Vagina (tissue), 2 donors: ENCODE data around the gene PEPD. TPM values are rescaled to one million over a fixed set of nuclear protein-coding genes. Genes with fewer than 3 reads are reported as not detected.

ENCODE experiments used
- DNase-seq, 2 donors: peaks; one replicate each; pipeline ENCODE4 v3.0.0-alpha.2; 2017; ENCODE audit errors: extremely low spot score in 2 of 2
- H3K27ac ChIP-seq: fragments of 200-600 bp; sonication (generic); one replicate; pipeline ENCODE4 v1.5.1; 2019
- H3K27me3 ChIP-seq: fragments of 200-600 bp; sonication (generic); one replicate; pipeline ENCODE4 v1.5.1; 2019
- H3K36me3 ChIP-seq, 2 donors: fragments of 200-600 bp; sonication (generic); one replicate each; pipeline ENCODE4 v1.5.1; 2017 to 2019
- H3K4me1 ChIP-seq: fragments of 200-600 bp; sonication (generic); one replicate; pipeline ENCODE4 v1.5.1; 2019
- H3K4me3 ChIP-seq, 2 donors: fragments of 200-600 bp; sonication (generic); 1 replicate in 1 of 2; 2 replicates in 1 of 2; pipeline ENCODE4 v1.5.1; 2016 to 2019
- H3K9me3 ChIP-seq: fragments of 200-600 bp; sonication (generic); one replicate; pipeline ENCODE4 v1.5.1; 2019
- POLR2A ChIP-seq, 2 donors: fragments of 450-650 bp; IDR thresholded peaks; one replicate each; pipeline ENCODE4 v1.6.1; 2017; ENCODE audit warnings: antibody characterized with exemption in 2 of 2, mild to moderate bottlenecking in 2 of 2, moderate library complexity in 2 of 2
- POLR2AphosphoS5 ChIP-seq, 2 donors: sonication (generic); formaldehyde crosslinking; IDR thresholded peaks; one replicate each; pipeline ENCODE4 v1.9.0; 2017; ENCODE audit warnings: antibody characterized with exemption in 2 of 2, mild to moderate bottlenecking in 2 of 2, low read depth in 1 of 2; ENCODE audit not compliant: insufficient read depth in 1 of 2
- intact Hi-C: fragments of 100-400 bp; cut with DNase I; formaldehyde crosslinking; loops from one replicate; pipeline ENCODE4 v1.15.1; 2023
- total RNA-seq: library from RNA; depleted of rRNA; stranded (reverse); fragments of >200 nt; gene quantifications from one replicate; pipeline ENCODE4 v1.2.3, GENCODE V29; 2016
- TF ChIP-seq, protein P1 (sequence below), 3 experiments: fragments of 450-650 bp in 2 of 3; fragments of 200-600 bp in 1 of 3; sonication (generic) in 1 of 3; IDR thresholded peaks; one replicate each; pipeline ENCODE4 v1.5.1; 2017 to 2019; ENCODE audit warnings: antibody characterized with exemption in 3 of 3, mild to moderate bottlenecking in 2 of 3, moderate library complexity in 2 of 3

Gene PEPD
- total RNA-seq, 1 donor from 2014 or later, result 61.9 TPM

DNA sequence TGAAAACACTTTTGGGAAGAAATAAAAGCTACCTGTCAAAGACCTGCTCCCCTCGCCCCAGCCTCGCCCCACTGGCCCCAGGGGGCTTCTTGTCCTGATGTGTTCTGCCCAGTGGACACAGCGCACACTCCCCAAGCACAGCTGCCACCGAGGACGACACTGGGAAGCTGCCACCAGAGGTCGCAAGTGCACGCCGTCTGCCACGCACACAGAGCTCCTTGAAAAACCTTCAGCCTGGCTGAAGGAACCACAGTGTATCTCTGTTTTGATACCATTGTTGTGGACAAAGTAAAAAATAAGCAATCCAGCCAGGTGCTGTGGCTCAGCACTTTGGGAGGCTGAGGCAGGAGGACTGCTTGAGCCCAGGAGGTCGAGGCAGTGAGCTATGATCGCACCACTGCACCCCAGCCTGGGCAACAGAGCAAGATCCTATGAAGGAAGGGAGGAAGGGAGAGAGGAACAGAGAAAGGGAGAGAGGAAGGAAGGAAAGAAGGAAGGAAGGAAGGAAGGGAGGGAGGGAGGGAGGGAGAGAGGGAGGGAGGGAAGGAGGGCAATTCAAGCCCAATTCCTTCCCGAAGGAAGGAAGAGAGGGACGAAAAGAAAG, 90.8 kb downstream of the PEPD start:
- Histone ChIP-seq H3K4me3 (no peak overlapping the region), H3K27ac (no peak overlapping the region), H3K27me3 (no peaks in the 10 kb centered on the region), H3K9me3 (no peaks in the 10 kb centered on the region), H3K36me3 (no peaks in the 10 kb centered on the region), H3K4me1 (no peaks in the 10 kb centered on the region)
- DNase-seq, result no peak
- TF ChIP-seq, protein P1, sequence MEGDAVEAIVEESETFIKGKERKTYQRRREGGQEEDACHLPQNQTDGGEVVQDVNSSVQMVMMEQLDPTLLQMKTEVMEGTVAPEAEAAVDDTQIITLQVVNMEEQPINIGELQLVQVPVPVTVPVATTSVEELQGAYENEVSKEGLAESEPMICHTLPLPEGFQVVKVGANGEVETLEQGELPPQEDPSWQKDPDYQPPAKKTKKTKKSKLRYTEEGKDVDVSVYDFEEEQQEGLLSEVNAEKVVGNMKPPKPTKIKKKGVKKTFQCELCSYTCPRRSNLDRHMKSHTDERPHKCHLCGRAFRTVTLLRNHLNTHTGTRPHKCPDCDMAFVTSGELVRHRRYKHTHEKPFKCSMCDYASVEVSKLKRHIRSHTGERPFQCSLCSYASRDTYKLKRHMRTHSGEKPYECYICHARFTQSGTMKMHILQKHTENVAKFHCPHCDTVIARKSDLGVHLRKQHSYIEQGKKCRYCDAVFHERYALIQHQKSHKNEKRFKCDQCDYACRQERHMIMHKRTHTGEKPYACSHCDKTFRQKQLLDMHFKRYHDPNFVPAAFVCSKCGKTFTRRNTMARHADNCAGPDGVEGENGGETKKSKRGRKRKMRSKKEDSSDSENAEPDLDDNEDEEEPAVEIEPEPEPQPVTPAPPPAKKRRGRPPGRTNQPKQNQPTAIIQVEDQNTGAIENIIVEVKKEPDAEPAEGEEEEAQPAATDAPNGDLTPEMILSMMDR (IDR thresholded peaks at IDR 0.05), result peak; percentile 24 to 56 (median 54)
- no peak for TF ChIP-seq POLR2A (IDR thresholded peaks at IDR 0.05)
- intact Hi-C loops, result loop anchor here (10.0 kb wide), 1 partner anchor 334 kb away; no protein-coding TSS in a partner anchor

DNA sequence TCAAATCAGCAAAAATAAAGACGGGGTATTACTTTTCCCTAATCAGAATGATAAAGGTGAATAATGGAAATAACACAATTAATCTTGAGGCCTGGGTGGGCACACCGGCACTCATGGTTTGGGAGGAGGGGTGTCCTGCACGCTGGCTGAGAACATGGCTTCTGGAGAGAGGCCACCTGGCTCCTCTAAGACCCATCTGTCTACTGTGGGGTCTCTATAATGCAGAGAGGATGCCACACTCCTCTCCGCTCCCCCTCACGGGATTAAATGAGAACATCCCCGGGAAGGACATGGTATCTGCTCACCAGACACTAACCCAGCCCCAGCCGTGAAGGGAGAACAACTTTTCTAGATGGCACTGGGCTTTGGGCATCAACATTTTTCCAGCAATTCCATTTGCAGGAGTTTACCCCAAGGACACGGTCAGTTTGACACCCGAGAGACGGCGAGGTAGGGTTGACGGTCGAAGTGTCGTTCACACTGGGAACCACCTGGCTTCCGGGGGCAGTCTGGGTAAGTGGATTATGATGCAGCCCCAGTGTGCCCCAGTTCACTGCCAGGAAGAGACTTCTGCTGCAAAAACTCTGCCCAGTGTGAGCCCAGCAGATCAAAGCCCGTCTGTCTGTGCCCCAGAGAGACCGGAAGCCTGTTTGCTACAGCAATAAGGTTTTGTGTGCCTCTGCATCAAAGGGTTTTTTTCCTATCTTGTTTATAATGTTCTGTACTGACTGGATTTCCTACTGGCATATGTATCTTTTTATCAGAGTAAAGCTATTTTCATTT, 91.5 kb downstream of the PEPD start:
- H3K27ac ChIP-seq, result no peak overlapping the region
- no peak for DNase-seq
- no peaks in the 10 kb centered on the region for H3K36me3 ChIP-seq
- no peaks in the 10 kb centered on the region for H3K4me1 ChIP-seq
- H3K9me3 ChIP-seq, result no peaks in the 10 kb centered on the region
- TF ChIP-seq POLR2A (IDR thresholded peaks at IDR 0.05) (no peak), POLR2AphosphoS5 (IDR thresholded peaks at IDR 0.05; ENCODE audit: insufficient read depth in 1 of 2, low read depth in 1 of 2) (no peak)
- TF ChIP-seq, protein P1 (IDR thresholded peaks at IDR 0.05), result no peak
- H3K4me3 ChIP-seq, result no peak overlapping the region
- H3K27me3 ChIP-seq, result no peaks in the 10 kb centered on the region
- intact Hi-C loops, result loop anchor here (10.0 kb wide), 1 partner anchor 335 kb away; no protein-coding TSS in a partner anchor

DNA sequence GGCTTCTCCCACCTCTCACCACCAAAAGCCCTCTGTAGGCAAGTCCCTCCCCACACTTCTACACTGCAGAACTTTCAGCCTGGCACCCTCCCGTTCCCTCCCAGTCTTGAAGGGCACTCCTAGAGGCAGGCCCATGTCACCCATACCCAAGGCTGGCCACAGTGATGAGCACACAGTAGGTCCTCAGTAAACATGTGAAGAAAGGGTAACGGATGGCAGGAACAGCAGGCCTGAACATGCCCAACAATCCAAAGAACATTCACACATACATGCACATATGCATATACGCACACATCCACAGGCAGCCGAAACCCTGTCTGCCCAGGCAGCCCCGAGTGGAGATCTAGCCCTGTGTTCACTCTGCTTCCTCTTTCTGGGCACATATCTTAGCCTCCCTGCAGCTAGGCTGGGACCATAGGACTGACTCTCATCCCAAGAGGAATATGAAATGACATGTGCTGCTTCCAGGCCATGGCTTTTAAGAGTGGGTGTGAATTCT, 92.9 kb downstream of the PEPD start:
- intact Hi-C loops, result no loop called here
- H3K36me3 ChIP-seq, result no peaks in the 10 kb centered on the region
- no peak for DNase-seq

DNA sequence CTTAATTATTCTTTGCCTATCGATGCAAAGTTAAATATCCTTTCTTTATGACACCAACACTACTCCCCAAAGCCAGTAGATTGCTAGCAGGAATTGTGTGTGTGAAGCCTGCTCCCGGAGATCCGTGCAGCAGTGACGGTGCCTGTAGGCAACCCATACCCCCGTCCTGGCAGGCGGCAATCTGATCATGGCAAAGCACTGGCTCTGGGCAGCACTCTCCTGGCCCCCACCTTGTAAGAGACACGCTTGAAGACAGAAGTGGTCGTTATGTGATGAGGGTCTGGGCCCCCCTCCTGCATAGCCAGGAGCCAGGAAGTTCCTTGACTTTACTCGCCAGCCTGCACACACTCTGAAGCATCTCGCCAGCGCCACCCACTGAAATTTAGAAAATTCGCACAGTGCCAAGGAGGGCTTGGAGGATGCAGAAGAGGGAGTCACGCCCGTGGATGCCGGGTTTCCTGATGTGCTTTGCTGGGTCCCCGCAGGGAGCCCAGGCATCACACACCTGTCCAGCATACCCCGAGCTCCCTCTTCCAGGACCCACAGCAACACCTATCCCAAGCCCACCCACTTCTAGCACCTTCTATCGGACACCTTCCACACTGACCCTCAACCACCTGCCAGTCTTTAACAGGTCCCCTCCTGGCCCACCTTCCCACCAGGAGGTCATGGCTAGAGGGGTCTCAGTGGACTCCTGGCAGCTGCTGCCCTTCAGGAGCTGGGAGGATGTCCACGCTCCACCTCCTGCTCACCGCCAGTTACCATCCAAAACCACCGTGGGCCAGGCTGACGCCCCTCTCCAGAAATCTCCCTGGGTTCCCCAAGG, 93.6 kb downstream of the PEPD start:
- no peak overlapping the region for H3K4me3 ChIP-seq
- H3K36me3 ChIP-seq, result no peaks in the 10 kb centered on the region
- DNase-seq, result no peak
- H3K27me3 ChIP-seq, result no peaks in the 10 kb centered on the region
- intact Hi-C loops, result no loop called here
- TF ChIP-seq POLR2A (IDR thresholded peaks at IDR 0.05), result no peak
- TF ChIP-seq, protein P1 (IDR thresholded peaks at IDR 0.05), result no peak
- no peak for TF ChIP-seq POLR2AphosphoS5 (IDR thresholded peaks at IDR 0.05; ENCODE audit: insufficient read depth in 1 of 2, low read depth in 1 of 2)
- no peak overlapping the region for H3K27ac ChIP-seq
- no peaks in the 10 kb centered on the region for H3K9me3 ChIP-seq
- no peaks in the 10 kb centered on the region for H3K4me1 ChIP-seq

More for the DNA sequence above, 92.9 kb downstream of the PEPD start:
- Histone ChIP-seq H3K4me3 (no peak overlapping the region), H3K9me3 (no peaks in the 10 kb centered on the region), H3K27me3 (no peaks in the 10 kb centered on the region), H3K4me1 (no peaks in the 10 kb centered on the region), H3K27ac (no peak overlapping the region)
- no peak for TF ChIP-seq POLR2AphosphoS5 (IDR thresholded peaks at IDR 0.05; ENCODE audit: insufficient read depth in 1 of 2, low read depth in 1 of 2)
- TF ChIP-seq, protein P1 (IDR thresholded peaks at IDR 0.05), result no peak
